Neural cell (in vitro differentiated cells): ENCODE measurements around the gene MYO1D. TPM values are rescaled to one million over a fixed set of nuclear protein-coding genes. Genes with fewer than 3 reads are reported as not detected.

Experiments
- H2AFZ ChIP-seq: fragments of 200-600, 300-800 bp; sonication (generic), shearing (Covaris generic); 2 replicates; pipeline ENCODE4 v1.6.0; 2014; ENCODE audit warnings: low read depth, mild to moderate bottlenecking, antibody characterized with exemption, low read length, moderate library complexity
- H3F3A ChIP-seq: fragments of 200-600 bp; shearing (Covaris generic); 2 replicates; pipeline ENCODE4 v1.6.1; 2016; ENCODE audit warnings: mild to moderate bottlenecking, moderate library complexity, mixed read lengths, antibody characterized with exemption, low read length; ENCODE audit not compliant: insufficient read depth, poor library complexity, severe bottlenecking
- H3K27ac ChIP-seq: fragments of 200-600, 300-800 bp; sonication (generic), shearing (Covaris generic); 2 replicates; pipeline ENCODE4 v1.5.1; 2014; ENCODE audit warnings: mild to moderate bottlenecking, low read length, moderate library complexity
- H3K27me3 ChIP-seq: fragments of 300-800, 200-600 bp; sonication (generic), shearing (Covaris generic); 2 replicates; pipeline ENCODE4 v1.6.0; 2014; ENCODE audit warnings: mild to moderate bottlenecking, low read depth, low read length, moderate library complexity; ENCODE audit not compliant: insufficient read depth
- H3K36me3 ChIP-seq: fragments of 300-800, 200-600 bp; sonication (generic), shearing (Covaris generic); 2 replicates; pipeline ENCODE4 v1.5.1; 2014; ENCODE audit warnings: mild to moderate bottlenecking, antibody characterized with exemption, low read length, moderate library complexity; ENCODE audit not compliant: insufficient read depth
- H3K4me2 ChIP-seq: fragments of 300-800, 200-600 bp; sonication (generic), shearing (Covaris generic); 2 replicates; pipeline ENCODE4 v1.6.0; 2014; ENCODE audit warnings: mild to moderate bottlenecking, low read length
- H3K4me3 ChIP-seq: fragments of 300-800, 200-600 bp; sonication (generic), shearing (Covaris generic); 2 replicates; pipeline ENCODE4 v1.5.1; 2014; ENCODE audit warnings: mild to moderate bottlenecking, low read length, moderate library complexity
- H3K79me2 ChIP-seq: fragments of 200-600 bp; shearing (Covaris generic); replicated peaks from 2 replicates; pipeline ENCODE4 v1.6.0; 2014; ENCODE audit warnings: mild to moderate bottlenecking, low read length, moderate library complexity; ENCODE audit not compliant: insufficient read depth
- H3K9ac ChIP-seq: fragments of 300-800, 200-600 bp; sonication (generic), shearing (Covaris generic); 2 replicates; pipeline ENCODE4 v1.6.1; 2016; ENCODE audit warnings: mild to moderate bottlenecking, low read length, mixed read lengths
- H3K9me2 ChIP-seq: fragments of 200-600 bp; shearing (Covaris generic); 2 replicates; pipeline ENCODE4 v1.6.1; 2016; ENCODE audit warnings: mild to moderate bottlenecking, low read length, mixed read lengths; ENCODE audit not compliant: insufficient read depth
- H3K9me3 ChIP-seq: fragments of 200-600, 300-800 bp; sonication (generic), shearing (Covaris generic); 2 replicates; pipeline ENCODE4 v1.6.1; 2016; ENCODE audit warnings: mild to moderate bottlenecking, mixed run types, low read length, moderate library complexity, mixed read lengths
- H4K20me1 ChIP-seq: fragments of 200-600 bp; shearing (Covaris generic); 2 replicates; pipeline ENCODE4 v1.6.1; 2016; ENCODE audit warnings: mild to moderate bottlenecking, mixed run types; ENCODE audit not compliant: insufficient read depth
- EP300 ChIP-seq: fragments of 450-650 bp; conservative IDR thresholded peaks from 2 replicates; pipeline ENCODE4 v1.6.1; 2014; ENCODE audit warnings: antibody characterized with exemption, mild to moderate bottlenecking, moderate library complexity; ENCODE audit not compliant: poor library complexity, severe bottlenecking
- EZH2 ChIP-seq: fragments of 200-600, 300-800 bp; shearing (Covaris generic), sonication (generic); IDR thresholded peaks from 2 replicates; pipeline ENCODE4 v1.6.1; 2014; ENCODE audit warnings: antibody characterized with exemption, low read length, borderline replicate concordance, mild to moderate bottlenecking; ENCODE audit not compliant: insufficient read depth, poor library complexity, severe bottlenecking
- MXI1 ChIP-seq: fragments of 450-650 bp; conservative IDR thresholded peaks from 2 replicates; pipeline ENCODE4 v1.6.1; 2014; ENCODE audit warnings: antibody characterized with exemption, mild to moderate bottlenecking; ENCODE audit not compliant: poor library complexity, severe bottlenecking
- POLR2AphosphoS5 ChIP-seq: IDR thresholded peaks from 2 replicates; pipeline ENCODE4 v1.6.1; 2012
- RAD21 ChIP-seq: fragments of 450-650 bp; conservative IDR thresholded peaks from 2 replicates; pipeline ENCODE4 v1.6.1; 2014; ENCODE audit warnings: antibody characterized with exemption, mild to moderate bottlenecking, moderate library complexity
- SMC3 ChIP-seq: fragments of 450-650 bp; conservative IDR thresholded peaks from 2 replicates; pipeline ENCODE4 v1.6.1; 2014; ENCODE audit warnings: antibody characterized with exemption, mild to moderate bottlenecking, moderate library complexity; ENCODE audit not compliant: poor library complexity
- TAF1 ChIP-seq: IDR thresholded peaks from 2 replicates; pipeline ENCODE4 v1.6.1; 2012; ENCODE audit warnings: low read depth
- polyA plus RNA-seq: library from polyadenylated mRNA; depleted of rRNA; stranded (reverse); fragments of >200 nt; gene quantifications from 2 replicates; pipeline ENCODE4 v1.2.3, GENCODE V29; 2014
- TF ChIP-seq, protein P1 (sequence below): fragments of 450-650 bp; IDR thresholded peaks from 2 replicates; pipeline ENCODE4 v1.5.1; 2014; ENCODE audit warnings: antibody characterized with exemption, mild to moderate bottlenecking, moderate library complexity; ENCODE audit not compliant: poor library complexity, severe bottlenecking
- TF ChIP-seq, protein P2 (sequence below): IDR thresholded peaks from 2 replicates; pipeline ENCODE4 v1.6.1; 2012; ENCODE audit warnings: borderline replicate concordance

MYO1D gene
- polyA plus RNA-seq, 1 donor from 2014 or later = 10.7 TPM

DNA sequence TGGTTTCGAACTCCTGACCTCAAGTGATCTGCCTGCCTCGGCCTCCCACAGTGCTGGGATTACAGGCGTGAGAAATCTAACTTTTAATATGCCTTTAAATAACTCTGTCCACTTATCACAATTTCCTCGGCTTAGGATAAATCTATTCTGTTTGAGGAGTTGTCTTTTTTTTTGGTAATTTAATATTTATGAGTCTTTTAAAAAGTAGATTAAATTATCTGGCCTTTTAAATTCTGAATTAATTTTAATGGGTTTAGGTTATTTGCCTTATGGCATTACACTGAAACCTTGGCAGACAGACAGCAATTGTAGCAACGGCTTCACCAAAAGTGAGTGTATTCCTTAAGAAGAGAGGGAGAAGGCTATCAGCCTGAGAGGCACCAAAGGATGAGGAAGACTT, 66.2 kb downstream of the MYO1D start:
- Histone ChIP-seq H2AFZ (no peak overlapping the region), H3K9me3 (no peaks in the 10 kb centered on the region), H3K36me3 (no peaks in the 10 kb centered on the region), H3K4me3 (no peak overlapping the region), H3K9me2 (no peaks in the 10 kb centered on the region), H3K79me2 (no peaks in the 10 kb centered on the region), H4K20me1 (no peaks in the 10 kb centered on the region), H3K27ac (no peak overlapping the region), H3K9ac (no peak overlapping the region), H3F3A (no peaks in the 10 kb centered on the region), H3K27me3 (no peaks in the 10 kb centered on the region), H3K4me2 (no peak overlapping the region)
- TF ChIP-seq, protein P1, sequence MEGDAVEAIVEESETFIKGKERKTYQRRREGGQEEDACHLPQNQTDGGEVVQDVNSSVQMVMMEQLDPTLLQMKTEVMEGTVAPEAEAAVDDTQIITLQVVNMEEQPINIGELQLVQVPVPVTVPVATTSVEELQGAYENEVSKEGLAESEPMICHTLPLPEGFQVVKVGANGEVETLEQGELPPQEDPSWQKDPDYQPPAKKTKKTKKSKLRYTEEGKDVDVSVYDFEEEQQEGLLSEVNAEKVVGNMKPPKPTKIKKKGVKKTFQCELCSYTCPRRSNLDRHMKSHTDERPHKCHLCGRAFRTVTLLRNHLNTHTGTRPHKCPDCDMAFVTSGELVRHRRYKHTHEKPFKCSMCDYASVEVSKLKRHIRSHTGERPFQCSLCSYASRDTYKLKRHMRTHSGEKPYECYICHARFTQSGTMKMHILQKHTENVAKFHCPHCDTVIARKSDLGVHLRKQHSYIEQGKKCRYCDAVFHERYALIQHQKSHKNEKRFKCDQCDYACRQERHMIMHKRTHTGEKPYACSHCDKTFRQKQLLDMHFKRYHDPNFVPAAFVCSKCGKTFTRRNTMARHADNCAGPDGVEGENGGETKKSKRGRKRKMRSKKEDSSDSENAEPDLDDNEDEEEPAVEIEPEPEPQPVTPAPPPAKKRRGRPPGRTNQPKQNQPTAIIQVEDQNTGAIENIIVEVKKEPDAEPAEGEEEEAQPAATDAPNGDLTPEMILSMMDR = no peak
- TF ChIP-seq RAD21 (no peak), MXI1 (no peak), EP300 (no peak), SMC3 (no peak), EZH2 (no peak), POLR2AphosphoS5 (no peak)
- TF ChIP-seq, protein P2, sequence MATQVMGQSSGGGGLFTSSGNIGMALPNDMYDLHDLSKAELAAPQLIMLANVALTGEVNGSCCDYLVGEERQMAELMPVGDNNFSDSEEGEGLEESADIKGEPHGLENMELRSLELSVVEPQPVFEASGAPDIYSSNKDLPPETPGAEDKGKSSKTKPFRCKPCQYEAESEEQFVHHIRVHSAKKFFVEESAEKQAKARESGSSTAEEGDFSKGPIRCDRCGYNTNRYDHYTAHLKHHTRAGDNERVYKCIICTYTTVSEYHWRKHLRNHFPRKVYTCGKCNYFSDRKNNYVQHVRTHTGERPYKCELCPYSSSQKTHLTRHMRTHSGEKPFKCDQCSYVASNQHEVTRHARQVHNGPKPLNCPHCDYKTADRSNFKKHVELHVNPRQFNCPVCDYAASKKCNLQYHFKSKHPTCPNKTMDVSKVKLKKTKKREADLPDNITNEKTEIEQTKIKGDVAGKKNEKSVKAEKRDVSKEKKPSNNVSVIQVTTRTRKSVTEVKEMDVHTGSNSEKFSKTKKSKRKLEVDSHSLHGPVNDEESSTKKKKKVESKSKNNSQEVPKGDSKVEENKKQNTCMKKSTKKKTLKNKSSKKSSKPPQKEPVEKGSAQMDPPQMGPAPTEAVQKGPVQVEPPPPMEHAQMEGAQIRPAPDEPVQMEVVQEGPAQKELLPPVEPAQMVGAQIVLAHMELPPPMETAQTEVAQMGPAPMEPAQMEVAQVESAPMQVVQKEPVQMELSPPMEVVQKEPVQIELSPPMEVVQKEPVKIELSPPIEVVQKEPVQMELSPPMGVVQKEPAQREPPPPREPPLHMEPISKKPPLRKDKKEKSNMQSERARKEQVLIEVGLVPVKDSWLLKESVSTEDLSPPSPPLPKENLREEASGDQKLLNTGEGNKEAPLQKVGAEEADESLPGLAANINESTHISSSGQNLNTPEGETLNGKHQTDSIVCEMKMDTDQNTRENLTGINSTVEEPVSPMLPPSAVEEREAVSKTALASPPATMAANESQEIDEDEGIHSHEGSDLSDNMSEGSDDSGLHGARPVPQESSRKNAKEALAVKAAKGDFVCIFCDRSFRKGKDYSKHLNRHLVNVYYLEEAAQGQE = no peak

DNA sequence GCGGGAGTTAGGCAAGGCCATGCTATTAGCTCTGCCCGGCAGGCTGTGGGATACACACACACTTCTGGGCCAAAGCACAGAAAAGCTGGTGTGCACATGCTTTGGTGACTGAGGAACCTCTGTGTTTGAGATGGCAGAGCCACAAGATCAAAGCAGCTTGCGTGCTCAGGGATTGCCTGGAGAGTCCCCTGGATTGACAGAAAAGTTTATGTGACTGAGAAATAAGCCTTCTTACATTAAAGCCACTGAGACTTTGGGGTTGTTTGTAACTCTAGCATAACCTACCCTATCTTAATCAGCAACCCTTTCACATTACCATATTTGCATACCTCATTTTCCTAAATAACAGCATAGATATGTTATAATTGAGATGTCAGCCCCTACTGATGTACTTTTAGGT, 69.3 kb downstream of the MYO1D start:
- no peak overlapping the region for H3K4me3 ChIP-seq
- H3K27ac ChIP-seq = no peak overlapping the region
- no peak overlapping the region for H3K4me2 ChIP-seq
- H3K9me2 ChIP-seq = no peaks in the 10 kb centered on the region
- no peaks in the 10 kb centered on the region for H3K27me3 ChIP-seq
- H3K36me3 ChIP-seq = no peaks in the 10 kb centered on the region
- no peaks in the 10 kb centered on the region for H4K20me1 ChIP-seq
- H2AFZ ChIP-seq = no peak overlapping the region
- no peaks in the 10 kb centered on the region for H3F3A ChIP-seq
- no peak overlapping the region for H3K9ac ChIP-seq
- no peaks in the 10 kb centered on the region for H3K79me2 ChIP-seq
- H3K9me3 ChIP-seq = no peaks in the 10 kb centered on the region
- TF ChIP-seq MXI1 = no peak
- no peak for TF ChIP-seq POLR2AphosphoS5

DNA sequence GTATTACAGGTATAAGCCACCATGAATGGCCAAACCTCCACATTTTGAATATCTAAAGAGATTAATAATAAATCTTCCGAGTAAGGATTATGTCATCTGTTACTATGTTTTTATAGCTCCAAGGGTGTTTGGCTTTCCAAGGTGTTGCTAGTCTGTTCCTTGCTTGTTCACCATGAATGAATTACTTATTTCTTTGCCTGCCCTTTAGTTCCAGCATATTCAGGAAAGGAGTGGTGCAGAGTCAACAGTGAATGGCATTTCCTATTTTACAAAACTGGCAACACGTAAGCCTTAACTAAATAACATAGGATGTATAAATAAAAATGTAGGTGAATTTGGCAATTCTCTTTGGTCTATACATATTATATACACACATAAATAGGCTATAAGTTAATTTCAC, 70.3 kb downstream of the MYO1D start:
- Histone ChIP-seq H3K27ac (no peak overlapping the region), H3K9me2 (no peaks in the 10 kb centered on the region), H3F3A (no peaks in the 10 kb centered on the region), H3K9ac (no peak overlapping the region), H3K4me2 (no peak overlapping the region), H4K20me1 (no peaks in the 10 kb centered on the region), H3K79me2 (no peaks in the 10 kb centered on the region), H3K36me3 (no peaks in the 10 kb centered on the region), H3K27me3 (no peaks in the 10 kb centered on the region), H2AFZ (no peak overlapping the region), H3K9me3 (no peaks in the 10 kb centered on the region), H3K4me3 (no peak overlapping the region)
- TF ChIP-seq MXI1 (no peak), RAD21 (no peak), SMC3 (no peak), TAF1 (no peak)
